Stimulated activated CD4-positive, alpha-beta T cell treated with anti-CD3 and anti-CD28 coated beads, Interleukin-1b, Interleukin-23, amount 100 ng/mL, for 1 hour (primary cell): ENCODE data around the gene STAT3.
"Not testable (repeated sequence)": the region's sequence is repeated elsewhere in the genome, so short reads cannot be mapped to it uniquely, and the experiment has no call there.

Experiments
- DNase-seq, 2 donors: peaks; one replicate each; pipeline ENCODE4 v3.0.0-alpha.2; 2020; ENCODE audit warnings: low read depth in 2 of 2

STAT3 gene

GRCh38 chr17:42388381-42389134 is at the start of gene STAT3:
TSS of gene STAT3 (minus strand) at chr17:42388442. CDS start at chr17:42348516, 39,926 bp downstream.
- peak; percentile 100 for DNase-seq

DNA sequence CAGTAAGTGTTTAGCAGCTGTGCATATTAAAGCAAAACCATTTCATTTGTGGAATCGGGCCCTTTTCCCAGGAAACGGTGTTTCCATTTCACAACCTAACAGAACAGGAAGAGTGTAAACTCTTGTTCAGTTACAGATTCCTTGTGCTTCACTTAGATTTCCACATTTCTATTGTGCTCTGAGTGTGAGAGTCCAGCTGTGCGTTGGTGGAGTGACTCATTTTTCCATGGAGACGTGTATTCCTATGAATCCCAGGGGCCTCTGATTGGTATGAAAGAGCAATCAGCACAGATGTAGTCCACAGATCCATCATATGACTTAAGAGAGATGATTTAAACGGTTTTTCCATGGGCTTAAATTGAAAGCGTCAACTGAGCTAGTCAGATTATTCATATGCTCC is 48.1 kb upstream of the STAT3 start:
- DNase-seq = no peak

DNA sequence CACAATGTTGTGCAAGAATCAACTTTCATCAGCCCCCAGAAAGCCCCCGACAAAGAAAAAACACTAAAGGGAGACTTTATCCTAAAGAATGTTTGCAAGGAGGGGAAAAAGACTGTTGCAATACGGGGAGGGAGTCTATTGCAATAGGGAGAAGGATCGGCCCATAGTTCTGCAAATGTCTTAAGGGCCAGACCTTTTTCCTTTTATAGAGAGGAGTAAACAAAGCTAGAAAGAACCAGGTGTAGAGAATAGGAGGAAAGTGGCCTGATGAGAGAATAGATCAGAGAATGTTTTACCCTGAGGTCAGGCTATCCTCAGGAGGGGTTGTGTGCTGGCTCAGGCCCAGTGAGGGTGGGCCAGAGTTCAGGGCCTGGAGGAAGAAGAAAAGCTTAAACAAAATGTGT is 43.5 kb upstream of the STAT3 start:
- no peak for DNase-seq

DNA sequence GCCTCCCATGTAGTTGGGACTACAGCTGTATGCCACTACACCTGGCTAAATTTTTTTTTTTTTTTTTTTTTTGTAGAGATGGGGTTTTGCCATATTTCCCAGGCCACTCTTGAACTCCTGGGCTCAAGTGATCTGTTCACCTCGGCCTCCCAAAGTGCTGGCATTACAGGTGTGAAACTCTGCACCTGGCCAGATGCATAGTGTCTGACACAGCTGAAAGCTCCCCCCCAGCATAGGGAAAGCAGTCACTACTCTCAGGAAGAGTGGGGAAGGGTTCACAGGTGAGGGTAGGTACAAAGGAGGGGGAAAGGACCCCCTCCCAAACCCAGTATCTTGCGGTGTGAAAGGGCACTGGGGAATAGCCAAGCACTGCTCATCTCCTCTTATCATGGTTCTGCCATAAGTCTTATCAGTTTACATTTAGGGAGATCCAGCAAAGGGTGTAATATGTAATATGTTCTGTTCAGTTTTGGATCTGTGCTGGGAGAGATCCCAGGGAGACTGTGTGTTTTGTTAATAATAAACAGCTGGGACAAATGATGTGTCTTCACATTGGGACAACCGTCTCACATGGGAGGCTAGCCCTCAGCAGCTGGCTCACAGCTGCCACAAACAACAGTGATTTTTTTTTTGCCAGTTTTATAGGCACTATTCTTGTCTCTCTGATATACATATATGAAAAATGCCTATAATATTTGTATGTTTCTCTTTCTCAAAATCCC is 41.6 kb upstream of the STAT3 start:
- no peak for DNase-seq

DNA sequence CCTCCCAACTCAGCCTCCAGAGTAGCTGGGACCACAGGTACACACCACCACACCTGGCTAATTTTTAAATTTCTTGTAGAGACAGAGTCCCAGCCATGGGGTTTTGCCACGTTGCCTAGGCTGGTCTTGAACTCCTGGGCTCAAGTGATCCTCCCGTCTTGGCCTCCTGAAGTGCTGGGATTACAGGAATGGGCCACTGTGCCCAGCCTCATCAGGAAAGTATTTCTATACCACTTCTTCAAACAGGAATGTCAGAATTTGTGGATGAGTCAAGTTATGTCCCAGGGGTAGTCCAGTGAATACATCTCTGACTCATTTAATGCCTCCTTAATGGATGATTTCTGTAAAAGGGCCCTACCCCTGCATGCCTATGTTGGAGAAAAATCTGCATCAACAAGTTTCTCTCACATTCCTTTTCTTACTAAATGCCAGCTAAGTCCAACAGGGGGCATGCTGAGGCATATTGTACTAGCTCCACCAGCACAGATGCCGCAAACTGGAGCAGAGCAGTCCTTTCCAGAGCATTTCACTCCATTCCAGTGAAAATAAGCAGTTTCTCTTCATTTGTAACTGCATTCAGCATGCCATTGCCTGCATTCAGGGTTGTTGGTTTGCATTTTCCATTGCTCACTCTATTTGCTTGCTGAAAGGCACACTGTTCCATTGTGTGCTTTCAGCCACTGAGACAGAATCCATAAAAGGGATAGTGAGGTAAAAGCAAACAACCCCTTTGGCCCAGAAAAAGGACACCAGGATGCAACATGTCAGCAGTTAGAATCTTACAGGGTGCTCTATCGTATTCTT is 40.1 kb upstream of the STAT3 start:
- no peak for DNase-seq

GRCh38 chr17:42424991-42425610 is 36.9 kb upstream of the STAT3 start:
- no peak for DNase-seq

DNA sequence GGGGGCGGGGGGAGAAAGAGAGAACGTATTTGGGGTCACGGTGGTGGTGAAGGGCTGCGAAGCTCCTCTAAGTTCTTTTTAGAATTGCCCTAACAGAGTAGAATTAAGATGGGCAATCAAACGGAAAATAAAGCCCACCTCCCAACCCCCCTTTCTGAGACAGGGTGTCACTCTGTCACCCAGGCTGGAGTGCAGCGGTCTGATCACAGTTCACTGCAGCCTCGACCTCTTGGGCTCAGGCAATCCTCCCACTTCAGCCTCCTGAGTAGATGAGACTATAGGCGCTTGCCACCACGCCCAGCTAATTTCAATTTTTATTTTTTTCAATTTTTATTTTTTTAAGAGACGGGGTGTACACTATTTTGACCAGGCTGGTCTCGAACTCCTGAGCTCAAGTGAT is 35.5 kb upstream of the STAT3 start:
- no peak for DNase-seq

- no peak for DNase-seq
These were observed 34.9 kb upstream of the STAT3 start, which contains the start of gene CAVIN1 for GRCh38 chr17:42422958-42423712. TSS of gene CAVIN1 (minus strand) at chr17:42423256. CDS start at chr17:42423097, 159 bp downstream.

- DNase-seq = no peak
These were observed 34.2 kb upstream of the STAT3 start for GRCh38 chr17:42422412-42422957.

- DNase-seq = no peak
These were observed 33.5 kb upstream of the STAT3 start for GRCh38 chr17:42421507-42422338.

GRCh38 chr17:42421136-42421506 is 32.9 kb upstream of the STAT3 start:
- DNase-seq = no peak

DNA sequence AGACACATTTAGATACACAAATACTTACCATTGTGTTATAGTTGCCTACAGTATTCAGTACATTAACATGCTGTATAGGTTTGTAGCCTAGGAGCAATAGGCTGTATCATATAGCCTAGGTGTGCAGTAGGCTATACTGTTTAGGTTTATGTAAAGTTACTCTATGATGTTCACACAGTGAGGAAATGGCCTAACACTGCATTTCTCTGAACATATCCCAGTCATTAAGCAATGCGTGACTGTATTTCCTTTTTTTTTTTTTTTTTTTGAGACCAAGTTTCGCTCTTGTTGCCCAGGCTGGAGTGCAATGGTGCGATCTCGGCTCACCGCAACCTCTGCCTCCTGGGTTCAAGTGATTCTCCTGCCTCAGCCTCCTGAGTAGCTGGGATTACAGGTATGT is 29.7 kb upstream of the STAT3 start:
- not testable (repeated sequence) for DNase-seq

- peak in 1 of 2 donors; percentile 33 for DNase-seq
These were observed 26.6 kb upstream of the STAT3 start for GRCh38 chr17:42414704-42415409.

GRCh38 chr17:42413464-42414040 is 25.3 kb upstream of the STAT3 start:
- no peak for DNase-seq

DNA sequence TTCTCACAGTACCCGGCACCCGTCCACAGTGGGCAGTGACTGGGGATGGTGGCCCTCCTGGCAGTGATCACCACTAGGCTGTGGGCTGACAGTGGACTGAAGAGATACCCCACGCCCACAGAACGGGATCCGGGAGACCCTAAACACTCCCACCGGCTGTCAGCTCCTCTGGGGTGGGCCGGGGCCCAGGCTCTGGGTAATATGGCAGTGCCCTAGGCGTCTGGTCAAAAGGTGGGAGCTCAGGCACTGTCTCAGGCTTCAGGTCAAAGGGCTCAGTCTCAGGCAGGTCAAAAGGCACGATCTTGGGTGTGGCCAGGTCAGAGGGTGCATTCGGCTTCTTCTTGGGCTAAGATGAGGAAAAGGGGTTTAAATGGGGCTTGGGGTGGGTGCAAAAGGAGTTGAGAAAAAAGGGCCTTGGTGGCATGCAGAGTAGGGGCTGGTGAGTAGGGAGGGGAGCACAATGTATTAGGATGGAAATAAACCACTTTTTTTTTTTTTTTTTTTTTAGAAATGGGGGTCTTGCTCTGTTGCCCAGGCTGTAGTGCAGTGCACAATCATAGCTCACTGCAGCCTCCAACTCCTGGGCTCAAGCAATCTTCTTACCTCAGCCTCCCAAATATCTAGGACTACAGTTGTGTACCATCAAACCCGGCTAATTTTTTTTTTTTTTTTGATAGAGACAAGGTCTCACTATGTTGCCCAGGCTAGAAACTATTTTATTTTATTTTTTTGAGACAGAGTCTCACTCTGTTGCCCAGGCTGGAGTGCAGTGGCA is 23.9 kb upstream of the STAT3 start:
- DNase-seq = no peak

- DNase-seq = no peak
These were observed 23.1 kb upstream of the STAT3 start for GRCh38 chr17:42411361-42411760.

DNA sequence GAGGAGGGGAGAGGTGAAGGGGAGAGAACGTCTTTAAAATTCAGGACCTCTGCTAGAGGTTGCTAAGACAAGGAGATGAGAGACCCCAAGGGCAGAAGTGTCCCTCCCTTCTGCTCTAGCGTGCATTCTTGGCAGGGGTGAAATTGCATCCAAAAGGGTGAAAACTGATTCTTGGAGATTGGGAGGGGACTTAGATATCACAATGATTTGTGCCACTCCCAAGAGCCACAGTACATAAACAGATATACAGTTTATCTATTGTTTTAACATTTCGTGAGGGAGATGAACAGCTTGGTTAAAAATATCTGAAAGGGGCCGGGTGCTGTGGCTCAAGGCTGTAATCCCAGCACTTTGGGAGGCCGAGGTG is 22.1 kb upstream of the STAT3 start:
- DNase-seq = no peak
